Vagina (tissue), 2 donors: ENCODE data around the gene UBTD1. TPM values are rescaled to one million over a fixed set of nuclear protein-coding genes. Genes with fewer than 3 reads are reported as not detected.
A peak's percentile ranks its signal among the peaks of the same experiment; 100 is the strongest.

Source experiments
- DNase-seq, 2 donors: peaks; one replicate each; pipeline ENCODE4 v3.0.0-alpha.2; 2017; ENCODE audit errors: extremely low spot score in 2 of 2
- H3K27ac ChIP-seq: fragments of 200-600 bp; sonication (generic); one replicate; pipeline ENCODE4 v1.5.1; 2019
- H3K27me3 ChIP-seq: fragments of 200-600 bp; sonication (generic); one replicate; pipeline ENCODE4 v1.5.1; 2019
- H3K36me3 ChIP-seq, 2 donors: fragments of 200-600 bp; sonication (generic); one replicate each; pipeline ENCODE4 v1.5.1; 2017 to 2019
- H3K4me1 ChIP-seq: fragments of 200-600 bp; sonication (generic); one replicate; pipeline ENCODE4 v1.5.1; 2019
- H3K4me3 ChIP-seq, 2 donors: fragments of 200-600 bp; sonication (generic); 1 replicate in 1 of 2; 2 replicates in 1 of 2; pipeline ENCODE4 v1.5.1; 2016 to 2019
- H3K9me3 ChIP-seq: fragments of 200-600 bp; sonication (generic); one replicate; pipeline ENCODE4 v1.5.1; 2019
- POLR2A ChIP-seq, 2 donors: fragments of 450-650 bp; IDR thresholded peaks; one replicate each; pipeline ENCODE4 v1.6.1; 2017; ENCODE audit warnings: antibody characterized with exemption in 2 of 2, mild to moderate bottlenecking in 2 of 2, moderate library complexity in 2 of 2
- POLR2AphosphoS5 ChIP-seq, 2 donors: sonication (generic); formaldehyde crosslinking; IDR thresholded peaks; one replicate each; pipeline ENCODE4 v1.9.0; 2017; ENCODE audit warnings: antibody characterized with exemption in 2 of 2, mild to moderate bottlenecking in 2 of 2, low read depth in 1 of 2; ENCODE audit not compliant: insufficient read depth in 1 of 2
- intact Hi-C: fragments of 100-400 bp; cut with DNase I; formaldehyde crosslinking; loops from one replicate; pipeline ENCODE4 v1.15.1; 2023
- total RNA-seq: library from RNA; depleted of rRNA; stranded (reverse); fragments of >200 nt; gene quantifications from one replicate; pipeline ENCODE4 v1.2.3, GENCODE V29; 2016
- TF ChIP-seq, protein P1 (sequence below), 3 experiments: fragments of 450-650 bp in 2 of 3; fragments of 200-600 bp in 1 of 3; sonication (generic) in 1 of 3; IDR thresholded peaks; one replicate each; pipeline ENCODE4 v1.5.1; 2017 to 2019; ENCODE audit warnings: antibody characterized with exemption in 3 of 3, mild to moderate bottlenecking in 2 of 3, moderate library complexity in 2 of 3

UBTD1 gene
- total RNA-seq, 1 donor from 2014 or later, result 18.4 TPM

DNA sequence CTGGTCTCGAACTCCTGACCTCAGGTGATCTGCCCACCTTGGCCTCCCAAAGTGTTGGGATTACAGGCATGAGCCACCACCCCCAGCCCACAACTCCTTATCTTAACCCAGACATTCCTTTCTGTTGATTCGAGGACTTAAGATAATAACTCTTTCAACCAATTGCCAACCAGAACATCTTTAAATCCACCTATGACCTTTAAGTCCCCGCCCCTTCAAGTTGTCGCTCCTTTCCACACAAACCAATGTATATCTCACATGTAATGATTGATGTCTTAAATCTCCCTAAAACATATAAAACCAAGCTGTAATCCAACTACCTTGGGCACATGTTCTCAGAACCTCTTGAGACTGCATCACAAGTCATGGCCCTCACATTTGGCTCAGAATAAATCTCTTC, 66.1 kb downstream of the UBTD1 start:
- Histone ChIP-seq H3K4me3 (no peak overlapping the region), H3K4me1 (peaks cover under 1% of the 10 kb centered on the region), H3K36me3 (peaks cover 0 to 18% of the 10 kb centered on the region in 2 donors), H3K27me3 (no peaks in the 10 kb centered on the region), H3K9me3 (no peaks in the 10 kb centered on the region), H3K27ac (no peak overlapping the region)
- no peak for DNase-seq
- TF ChIP-seq POLR2A (IDR thresholded peaks at IDR 0.05) (no peak), POLR2AphosphoS5 (IDR thresholded peaks at IDR 0.05; ENCODE audit: insufficient read depth in 1 of 2, low read depth in 1 of 2) (no peak)
- TF ChIP-seq, protein P1, sequence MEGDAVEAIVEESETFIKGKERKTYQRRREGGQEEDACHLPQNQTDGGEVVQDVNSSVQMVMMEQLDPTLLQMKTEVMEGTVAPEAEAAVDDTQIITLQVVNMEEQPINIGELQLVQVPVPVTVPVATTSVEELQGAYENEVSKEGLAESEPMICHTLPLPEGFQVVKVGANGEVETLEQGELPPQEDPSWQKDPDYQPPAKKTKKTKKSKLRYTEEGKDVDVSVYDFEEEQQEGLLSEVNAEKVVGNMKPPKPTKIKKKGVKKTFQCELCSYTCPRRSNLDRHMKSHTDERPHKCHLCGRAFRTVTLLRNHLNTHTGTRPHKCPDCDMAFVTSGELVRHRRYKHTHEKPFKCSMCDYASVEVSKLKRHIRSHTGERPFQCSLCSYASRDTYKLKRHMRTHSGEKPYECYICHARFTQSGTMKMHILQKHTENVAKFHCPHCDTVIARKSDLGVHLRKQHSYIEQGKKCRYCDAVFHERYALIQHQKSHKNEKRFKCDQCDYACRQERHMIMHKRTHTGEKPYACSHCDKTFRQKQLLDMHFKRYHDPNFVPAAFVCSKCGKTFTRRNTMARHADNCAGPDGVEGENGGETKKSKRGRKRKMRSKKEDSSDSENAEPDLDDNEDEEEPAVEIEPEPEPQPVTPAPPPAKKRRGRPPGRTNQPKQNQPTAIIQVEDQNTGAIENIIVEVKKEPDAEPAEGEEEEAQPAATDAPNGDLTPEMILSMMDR (IDR thresholded peaks at IDR 0.05), result no peak
- intact Hi-C loops, result no loop called here

DNA sequence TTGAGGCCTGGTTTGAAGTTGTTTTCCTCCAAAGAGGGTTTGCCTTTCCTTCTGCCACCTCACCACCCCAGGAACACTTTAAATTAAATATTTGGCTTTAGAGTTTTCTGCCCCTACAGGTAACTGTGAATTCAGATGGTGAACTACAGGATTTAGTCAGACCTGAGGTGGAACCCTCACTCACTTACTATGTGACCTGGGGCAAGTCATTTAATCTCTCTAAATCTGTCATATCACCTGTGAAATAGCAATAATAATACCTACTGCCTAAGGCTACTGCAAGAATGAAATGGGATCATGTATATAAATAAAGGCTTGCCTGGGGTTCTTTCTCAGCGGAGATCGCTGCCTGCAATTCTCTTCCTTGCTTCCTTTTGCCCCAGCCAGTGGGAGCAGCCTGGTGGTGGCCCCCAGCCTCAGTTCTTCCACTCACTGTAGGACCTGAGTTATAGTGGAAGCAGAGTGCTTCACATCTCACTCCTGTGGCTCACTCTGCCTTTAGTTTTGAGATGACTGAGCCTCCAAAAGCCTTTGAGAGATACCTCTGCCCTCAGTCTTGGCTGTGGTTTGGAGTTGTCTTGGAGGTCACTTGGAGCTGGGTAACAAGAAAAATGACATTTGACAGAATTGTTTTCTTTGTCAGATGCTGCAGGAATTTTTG, 67.7 kb downstream of the UBTD1 start:
- Histone ChIP-seq H3K36me3 (peaks cover 0 to 25% of the 10 kb centered on the region in 2 donors), H3K27ac (no peak overlapping the region), H3K9me3 (no peaks in the 10 kb centered on the region), H3K4me1 (peaks cover 17% of the 10 kb centered on the region), H3K27me3 (no peaks in the 10 kb centered on the region), H3K4me3 (no peak overlapping the region)
- TF ChIP-seq POLR2AphosphoS5 (IDR thresholded peaks at IDR 0.05; ENCODE audit: insufficient read depth in 1 of 2, low read depth in 1 of 2) (no peak), POLR2A (IDR thresholded peaks at IDR 0.05) (no peak)
- TF ChIP-seq, protein P1 (IDR thresholded peaks at IDR 0.05), result no peak
- intact Hi-C loops, result no loop called here
- no peak for DNase-seq

DNA sequence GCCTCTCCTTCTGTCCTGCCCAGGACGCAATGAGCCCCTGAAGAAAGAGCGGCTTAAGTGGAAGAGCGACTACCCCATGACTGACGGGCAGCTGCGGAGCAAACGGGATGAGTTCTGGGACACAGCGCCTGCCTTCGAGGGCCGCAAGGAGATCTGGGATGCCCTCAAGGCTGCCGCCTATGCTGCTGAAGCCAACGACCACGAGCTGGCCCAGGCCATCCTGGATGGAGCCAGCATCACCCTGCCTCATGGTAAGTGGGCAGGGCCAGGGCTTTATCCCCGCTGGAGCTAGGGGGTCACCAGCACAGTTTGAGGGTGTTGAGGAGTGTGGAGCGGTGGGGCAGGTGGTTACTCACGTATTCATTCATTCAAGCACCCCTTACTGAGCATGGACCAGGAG, 69.2 kb downstream of the UBTD1 start:
- H3K4me3 ChIP-seq, result no peak overlapping the region
- H3K9me3 ChIP-seq, result no peaks in the 10 kb centered on the region
- TF ChIP-seq, protein P1 (IDR thresholded peaks at IDR 0.05), result no peak
- no peak for TF ChIP-seq POLR2AphosphoS5 (IDR thresholded peaks at IDR 0.05; ENCODE audit: insufficient read depth in 1 of 2, low read depth in 1 of 2)
- peaks cover 29% of the 10 kb centered on the region for H3K4me1 ChIP-seq
- peaks cover 0 to 25% of the 10 kb centered on the region in 2 donors for H3K36me3 ChIP-seq
- DNase-seq, result no peak
- no peak overlapping the region for H3K27ac ChIP-seq
- H3K27me3 ChIP-seq, result no peaks in the 10 kb centered on the region
- intact Hi-C loops, result no loop called here

DNA sequence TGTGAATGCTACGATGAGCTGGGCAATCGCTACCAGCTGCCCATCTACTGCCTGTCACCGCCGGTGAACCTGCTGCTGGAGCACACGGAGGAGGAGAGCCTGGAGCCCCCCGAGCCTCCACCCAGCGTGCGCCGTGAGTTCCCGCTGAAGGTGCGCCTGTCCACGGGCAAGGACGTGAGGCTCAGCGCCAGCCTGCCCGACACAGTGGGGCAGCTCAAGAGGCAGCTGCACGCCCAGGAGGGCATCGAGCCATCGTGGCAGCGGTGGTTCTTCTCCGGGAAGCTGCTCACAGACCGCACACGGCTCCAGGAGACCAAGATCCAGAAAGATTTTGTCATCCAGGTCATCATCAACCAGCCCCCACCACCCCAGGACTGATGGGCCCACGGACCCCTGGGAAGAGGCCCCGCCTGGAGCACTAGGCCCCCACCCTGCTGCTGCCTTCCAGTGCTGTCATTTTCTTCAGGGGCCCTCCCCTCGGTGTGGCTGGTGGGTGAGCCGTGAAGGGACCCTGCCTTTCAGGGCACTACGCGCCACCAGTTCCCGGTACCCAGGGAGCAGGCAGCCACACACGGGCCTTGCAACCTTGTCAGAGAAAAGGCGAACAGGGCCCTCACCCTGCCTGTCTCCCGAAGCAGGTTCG, 71.5 kb downstream of the UBTD1 start:
- peaks cover 41% of the 10 kb centered on the region for H3K4me1 ChIP-seq
- DNase-seq, result no peak
- intact Hi-C loops, result loop anchor here (5.0 kb wide), 1 partner anchor 42 kb away; no protein-coding TSS in a partner anchor
- H3K9me3 ChIP-seq, result no peaks in the 10 kb centered on the region
- no peak for TF ChIP-seq POLR2AphosphoS5 (IDR thresholded peaks at IDR 0.05; ENCODE audit: insufficient read depth in 1 of 2, low read depth in 1 of 2)
- TF ChIP-seq POLR2A (IDR thresholded peaks at IDR 0.05), result no peak
- TF ChIP-seq, protein P1 (IDR thresholded peaks at IDR 0.05), result no peak
- H3K4me3 ChIP-seq, result no peak overlapping the region
- peaks cover 0 to 25% of the 10 kb centered on the region in 2 donors for H3K36me3 ChIP-seq
- no peaks in the 10 kb centered on the region for H3K27me3 ChIP-seq
- H3K27ac ChIP-seq, result peak overlapping the region; percentile 53
